CMK (cell line): Measurements from ENCODE around the gene ZNF330.

Source experiments
- DNase-seq: peaks from one replicate; pipeline ENCODE4 v3.0.0-alpha.2; 2010; ENCODE audit warnings: low read depth

Gene ZNF330

GRCh38 chr4:141233673-141234072, 13.0 kb downstream of the ZNF330 start:
- DNase-seq, result no peak

- no peak for DNase-seq
These were observed 17.5 kb downstream of the ZNF330 start for GRCh38 chr4:141238186-141238585.

- no peak for DNase-seq
These were observed 19.6 kb downstream of the ZNF330 start for GRCh38 chr4:141240259-141240658.

- DNase-seq, result no peak
These were observed 20.0 kb downstream of the ZNF330 start for GRCh38 chr4:141240671-141241070.

GRCh38 chr4:141241986-141242385, 21.3 kb downstream of the ZNF330 start:
- DNase-seq, result no peak

- no peak for DNase-seq
These were observed 23.7 kb downstream of the ZNF330 start for GRCh38 chr4:141244419-141244818.

GRCh38 chr4:141246243-141246642, 25.5 kb downstream of the ZNF330 start:
- DNase-seq, result no peak

- DNase-seq, result no peak
These were observed 26.2 kb downstream of the ZNF330 start for GRCh38 chr4:141246683-141247429.

GRCh38 chr4:141247430-141247780, 26.7 kb downstream of the ZNF330 start:
- no peak for DNase-seq

- no peak for DNase-seq
These were observed 27.3 kb downstream of the ZNF330 start for GRCh38 chr4:141248029-141248428.

GRCh38 chr4:141248486-141248885, 27.8 kb downstream of the ZNF330 start:
- DNase-seq, result no peak

GRCh38 chr4:141254326-141254725, 33.6 kb downstream of the ZNF330 start:
- no peak for DNase-seq

- no peak for DNase-seq
These were observed 34.3 kb downstream of the ZNF330 start for GRCh38 chr4:141255016-141255415.

GRCh38 chr4:141258558-141258957, 37.9 kb downstream of the ZNF330 start:
- DNase-seq, result no peak

GRCh38 chr4:141275834-141276233, 55.1 kb downstream of the ZNF330 start:
- DNase-seq, result no peak

GRCh38 chr4:141283152-141283551, 62.5 kb downstream of the ZNF330 start:
- DNase-seq, result no peak

GRCh38 chr4:141283563-141283962, 62.9 kb downstream of the ZNF330 start:
- DNase-seq, result no peak
